ENCODE measurements around the gene DUOX1. TPM values are rescaled to one million over a fixed set of nuclear protein-coding genes. Genes with fewer than 3 reads are reported as not detected.

Gene DUOX1
- total and polyA plus RNA-seq, 2 donors (not counting 1 experiment from before 2014, with no cell fraction given): 0.27 TPM; not detected in 1

DNA sequence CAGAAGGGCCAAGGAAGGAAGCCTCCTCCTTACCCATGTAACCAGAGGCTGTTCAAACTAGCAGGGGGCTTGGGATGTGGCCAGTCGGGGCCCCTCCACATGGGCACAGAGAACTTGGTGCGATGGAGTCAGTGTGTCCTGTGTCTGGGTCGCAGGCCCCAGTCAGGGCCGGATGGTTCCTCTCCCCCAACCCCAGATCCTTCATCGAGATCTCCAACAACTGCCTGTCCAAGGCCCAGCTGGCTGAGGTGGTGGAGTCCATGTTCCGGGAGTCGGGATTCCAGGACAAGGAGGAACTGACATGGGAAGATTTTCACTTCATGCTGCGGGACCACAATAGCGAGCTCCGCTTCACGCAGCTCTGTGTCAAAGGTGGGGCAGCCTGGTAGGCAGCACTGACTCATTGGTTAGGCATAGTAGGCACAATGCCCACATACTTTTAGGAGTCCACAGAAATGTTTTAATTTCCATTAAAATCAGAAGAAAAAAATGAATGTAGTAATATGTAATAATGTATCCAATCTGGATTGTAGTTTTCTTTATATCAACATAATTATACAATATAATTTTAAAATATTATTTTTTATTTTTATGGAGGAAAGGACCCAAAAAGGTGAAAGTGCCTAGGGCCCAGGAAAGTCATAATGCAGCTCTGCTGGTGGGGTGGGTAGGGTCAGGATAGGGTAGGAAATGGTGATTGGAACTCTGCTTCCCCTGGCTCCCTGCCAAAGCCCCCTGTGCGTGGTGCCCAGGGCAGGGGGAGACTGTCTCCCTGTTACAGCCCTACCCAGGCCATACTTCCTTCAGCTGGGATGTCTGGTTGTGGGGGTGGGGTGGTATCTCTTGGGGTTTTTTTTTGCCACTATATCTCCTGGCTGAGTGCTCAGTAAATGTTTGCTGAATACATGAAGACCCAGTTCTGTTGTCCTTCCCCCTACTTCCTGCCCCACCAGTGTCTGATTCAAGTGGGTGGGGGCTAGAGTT, 18.6 kb downstream of the DUOX1 start:
- POLR2A ChIA-PET: no interaction called here
- H3K27ac Mint-ChIP-seq: no peak overlapping the region
- H2AFZ ChIP-seq (ENCODE audit: insufficient read depth, low read depth, low read length, poor library complexity, severe bottlenecking): no peak overlapping the region

DNA sequence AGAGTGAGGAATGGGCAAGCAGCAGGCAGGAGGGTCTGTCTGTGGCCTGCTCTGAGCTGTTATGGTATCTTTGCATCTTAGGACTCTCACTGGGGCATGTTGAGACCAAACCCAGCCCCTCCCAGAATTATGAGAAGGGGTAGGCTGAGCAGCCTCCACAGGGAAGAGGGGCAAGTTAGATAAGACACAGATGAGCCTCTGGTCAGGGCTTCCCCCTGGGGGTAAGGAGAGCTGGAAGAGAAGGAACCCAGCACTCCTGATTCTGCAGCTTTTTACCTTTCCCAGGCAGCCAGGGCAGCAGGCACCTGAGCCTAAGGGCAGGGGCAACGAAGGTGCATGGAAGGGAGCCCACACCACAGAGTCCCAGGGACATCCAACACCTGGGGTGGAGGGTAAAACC, 19.3 kb downstream of the DUOX1 start:
- WGBS (ENCODE audit: insufficient coverage): no CpG with 5 or more reads among the region's 1 CpG
- Histone ChIP-seq H3K27ac (ENCODE audit: low read length in 2 of 2) (no peak overlapping the region), H3K4me1 (ENCODE audit: control insufficient read depth in 2 of 2, insufficient read depth in 2 of 2, low read length in 2 of 2) (no peaks in the 10 kb centered on the region), H3K9ac (ENCODE audit: low read length) (no peak overlapping the region), H3K79me2 (ENCODE audit: control insufficient read depth, insufficient read depth, low read length) (no peaks in the 10 kb centered on the region), H3K36me3 (replicated peaks in 1 of 2; ENCODE audit: control extremely low read depth in 1 of 2, control insufficient read depth in 1 of 2, extremely low read depth in 1 of 2, insufficient read depth in 2 of 2, low read length in 1 of 2) (no peaks in the 10 kb centered on the region), H3K4me3 (ENCODE audit: control extremely low read depth in 1 of 5, extremely low read depth in 1 of 5, insufficient read depth in 1 of 5, low read depth in 2 of 5, low read length in 4 of 5) (no peak overlapping the region), H2AFZ (ENCODE audit: insufficient read depth, low read depth, low read length, poor library complexity, severe bottlenecking) (no peak overlapping the region), H3K9me3 (ENCODE audit: control extremely low read depth in 1 of 3, control insufficient read depth in 2 of 3, insufficient read depth in 1 of 3, low read length in 2 of 3) (no peaks in the 10 kb centered on the region), H4K20me1 (ENCODE audit: control insufficient read depth, insufficient read depth, low read length, poor library complexity, severe bottlenecking) (no peaks in the 10 kb centered on the region), H3K27me3 (replicated peaks in 1 of 4; ENCODE audit: control extremely low read depth in 1 of 4, control insufficient read depth in 3 of 4, insufficient read depth in 4 of 4, low read length in 3 of 4) (no peaks in the 10 kb centered on the region), H3K4me2 (replicated peaks; ENCODE audit: low read depth, low read length, poor library complexity, severe bottlenecking) (no peak overlapping the region)
- Mint-ChIP-seq H3K9me3 (ENCODE audit: insufficient read depth) (no peaks in the 10 kb centered on the region), H3K27me3 (no peaks in the 10 kb centered on the region), H3K4me3 (no peak overlapping the region), H3K4me1 (no peaks in the 10 kb centered on the region), H3K27ac (no peak overlapping the region)
- intact Hi-C loops (cut with micrococcal nuclease): no loop called here
- POLR2A ChIA-PET: no interaction called here
- DNase-seq: no peak
- CTCF ChIA-PET: no interaction called here
- TF ChIP-seq, protein P1, sequence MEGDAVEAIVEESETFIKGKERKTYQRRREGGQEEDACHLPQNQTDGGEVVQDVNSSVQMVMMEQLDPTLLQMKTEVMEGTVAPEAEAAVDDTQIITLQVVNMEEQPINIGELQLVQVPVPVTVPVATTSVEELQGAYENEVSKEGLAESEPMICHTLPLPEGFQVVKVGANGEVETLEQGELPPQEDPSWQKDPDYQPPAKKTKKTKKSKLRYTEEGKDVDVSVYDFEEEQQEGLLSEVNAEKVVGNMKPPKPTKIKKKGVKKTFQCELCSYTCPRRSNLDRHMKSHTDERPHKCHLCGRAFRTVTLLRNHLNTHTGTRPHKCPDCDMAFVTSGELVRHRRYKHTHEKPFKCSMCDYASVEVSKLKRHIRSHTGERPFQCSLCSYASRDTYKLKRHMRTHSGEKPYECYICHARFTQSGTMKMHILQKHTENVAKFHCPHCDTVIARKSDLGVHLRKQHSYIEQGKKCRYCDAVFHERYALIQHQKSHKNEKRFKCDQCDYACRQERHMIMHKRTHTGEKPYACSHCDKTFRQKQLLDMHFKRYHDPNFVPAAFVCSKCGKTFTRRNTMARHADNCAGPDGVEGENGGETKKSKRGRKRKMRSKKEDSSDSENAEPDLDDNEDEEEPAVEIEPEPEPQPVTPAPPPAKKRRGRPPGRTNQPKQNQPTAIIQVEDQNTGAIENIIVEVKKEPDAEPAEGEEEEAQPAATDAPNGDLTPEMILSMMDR (IDR thresholded peaks at IDR 0.05): no peak
- TF ChIP-seq EZH2 (IDR thresholded peaks at IDR 0.05; ENCODE audit: borderline replicate concordance, insufficient read depth, low read depth, low read length, poor library complexity, severe bottlenecking): no peak
- ATAC-seq (ENCODE audit: low read depth): no peak

More for the DNA sequence above, 18.6 kb downstream of the DUOX1 start:
- intact Hi-C loops (cut with micrococcal nuclease): no loop called here
- no peak for ATAC-seq (ENCODE audit: low read depth)
- Histone ChIP-seq H4K20me1 (ENCODE audit: control insufficient read depth, insufficient read depth, low read length, poor library complexity, severe bottlenecking) (no peaks in the 10 kb centered on the region), H3K79me2 (ENCODE audit: control insufficient read depth, insufficient read depth, low read length) (no peaks in the 10 kb centered on the region), H3K9me3 (ENCODE audit: control extremely low read depth in 1 of 3, control insufficient read depth in 2 of 3, insufficient read depth in 1 of 3, low read length in 2 of 3) (no peaks in the 10 kb centered on the region), H3K36me3 (replicated peaks in 1 of 2; ENCODE audit: control extremely low read depth in 1 of 2, control insufficient read depth in 1 of 2, extremely low read depth in 1 of 2, insufficient read depth in 2 of 2, low read length in 1 of 2) (no peaks in the 10 kb centered on the region), H3K4me2 (replicated peaks; ENCODE audit: low read depth, low read length, poor library complexity, severe bottlenecking) (no peak overlapping the region), H3K27ac (ENCODE audit: low read length in 2 of 2) (no peak overlapping the region), H3K4me1 (ENCODE audit: control insufficient read depth in 2 of 2, insufficient read depth in 2 of 2, low read length in 2 of 2) (no peaks in the 10 kb centered on the region), H3K4me3 (ENCODE audit: control extremely low read depth in 1 of 5, extremely low read depth in 1 of 5, insufficient read depth in 1 of 5, low read depth in 2 of 5, low read length in 4 of 5) (no peak overlapping the region), H3K9ac (ENCODE audit: low read length) (no peak overlapping the region), H3K27me3 (replicated peaks in 1 of 4; ENCODE audit: control extremely low read depth in 1 of 4, control insufficient read depth in 3 of 4, insufficient read depth in 4 of 4, low read length in 3 of 4) (no peaks in the 10 kb centered on the region)
- TF ChIP-seq, protein P1 (IDR thresholded peaks at IDR 0.05): no peak
- TF ChIP-seq EZH2 (IDR thresholded peaks at IDR 0.05; ENCODE audit: borderline replicate concordance, insufficient read depth, low read depth, low read length, poor library complexity, severe bottlenecking): no peak
- Mint-ChIP-seq H3K4me3 (no peak overlapping the region), H3K9me3 (ENCODE audit: insufficient read depth) (no peaks in the 10 kb centered on the region), H3K27me3 (no peaks in the 10 kb centered on the region), H3K4me1 (no peaks in the 10 kb centered on the region)
- no peak for DNase-seq
- WGBS (ENCODE audit: insufficient coverage): 100% methylated on average over 9 of the region's 12 CpGs
- CTCF ChIA-PET: no interaction called here
